ENCODE data around the gene SCAF1. TPM values are rescaled to one million over a fixed set of nuclear protein-coding genes. Genes with fewer than 3 reads are reported as not detected.

SCAF1 gene
- total and polyA plus RNA-seq, 2 of the 13 experiments (the other 11 are each of a cell fraction or from before 2014, with no cell fraction given), result 3.3 to 6.1 TPM

DNA sequence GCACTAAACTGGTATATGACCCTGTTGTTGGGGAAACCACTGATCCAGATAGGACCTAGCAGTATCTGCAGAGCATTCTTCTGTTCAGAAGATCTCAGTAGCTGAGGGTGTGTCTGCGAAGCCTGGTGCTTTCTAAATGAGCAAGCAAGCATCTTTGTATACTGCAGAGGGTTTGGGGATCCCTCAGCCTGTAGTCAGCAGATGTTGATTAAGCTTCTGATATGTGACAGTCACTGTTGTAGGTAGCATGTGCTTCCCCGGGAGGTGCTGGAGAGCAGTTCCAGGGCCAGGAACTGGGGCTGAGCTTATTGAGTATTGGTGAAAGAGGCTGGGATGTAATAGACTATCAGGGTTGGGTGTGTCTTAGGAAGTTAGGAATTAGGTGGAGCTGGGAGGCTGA is 1.5 kb downstream of the SCAF1 start:
- peaks cover 7 to 9% of the 10 kb centered on the region in 2 experiments; a peak in 3 of 5 replicates for H3K36me3 ChIP-seq (replicated peaks in 1 of 2; ENCODE audit: control insufficient read depth in 1 of 2, insufficient read depth in 2 of 2, low read length in 2 of 2)
- FAIRE-seq (peak; percentile 36), DNase-seq (ENCODE audit: low spot score) (no peak), ATAC-seq (no peak)
- peak overlapping the region in 2 of 3 experiments; percentile 20 to 85; a peak in 2 of 6 replicates for H3K4me3 ChIP-seq (replicated peaks in 1 of 3; ENCODE audit: insufficient read depth in 1 of 3, low read depth in 2 of 3, low read length in 3 of 3)
- H3K4me2 ChIP-seq (ENCODE audit: low read depth, low read length), result peak overlapping the region; percentile 82
- peak overlapping the region; percentile 86 for H3K27ac ChIP-seq (ENCODE audit: extremely low read length, insufficient read depth, low read length)
- BruUV-seq (replicated peaks), result no TSS peak
- intact Hi-C loops (cut with micrococcal nuclease; ENCODE audit: unreplicated experiment), result loop anchor here (5.0 kb wide), 1 partner anchor 34 kb away; the partner anchor contains the start of gene PRMT1
- H3K9me3 ChIP-seq (ENCODE audit: low read length), result no peaks in the 10 kb centered on the region
- no peak overlapping the region for H2AFZ ChIP-seq (ENCODE audit: low read length)
- H3K27me3 ChIP-seq (ENCODE audit: control insufficient read depth in 1 of 2, insufficient read depth in 2 of 2, low read length in 2 of 2), result no peaks in the 10 kb centered on the region; a peak in 1 of 5 replicates
- WGBS (ENCODE audit: low lambda C conversion rate), result 79% methylated on average over 2 of the region's 2 CpGs
- POLR2A ChIA-PET, result interaction anchor here (1.1 to 4.6 kb wide), 5 partner anchors 14 to 191 kb away, joined by 5 to 92 read pairs (median 6); partner anchors contain the start of genes ALDH16A1, BCL2L12, IRF3 and PRMT1
- in situ Hi-C loops (cut with HindIII; ENCODE audit: extremely low pct_ligation_motif_present, low pct_unique_long_range_greater_than_20kb), result no loop called here
- peak overlapping the region; percentile 99 for H3K9ac ChIP-seq (ENCODE audit: insufficient read depth, low read depth, low read length)
- CTCF ChIA-PET (ENCODE audit: low intra/inter-chr PET ratio, low total read pairs), result interaction anchor here (1.3 kb wide), 1 partner anchor 33 kb away, joined by 3 read pairs; no protein-coding TSS in a partner anchor
- H3K79me2 ChIP-seq (ENCODE audit: insufficient read depth, low read length), result peaks cover 31% of the 10 kb centered on the region
- TF ChIP-seq POLR2A (IDR thresholded peaks at IDR 0.05; ENCODE audit: insufficient read depth in 1 of 2, low read depth in 2 of 2, low read length in 2 of 2) (0 out of 4 replicates have a peak, but pooled peaks of 1 of the 2 experiments have one; percentile 7), GABPA (IDR thresholded peaks at IDR 0.05; ENCODE audit: low read depth, low read length) (no peak), GABPA (CRISPR knock-in tag; IDR thresholded peaks at IDR 0.05; ENCODE audit: low read depth) (no peak), THAP11 (CRISPR knock-in tag; IDR thresholded peaks at IDR 0.05) (peak; percentile 25; the same call in 1 of the 2 replicates)
- H3K4me1 ChIP-seq (ENCODE audit: insufficient read depth, low read length), result peaks cover 52% of the 10 kb centered on the region
- no peaks in the 10 kb centered on the region for H4K20me1 ChIP-seq (ENCODE audit: insufficient read depth, low read length)

DNA sequence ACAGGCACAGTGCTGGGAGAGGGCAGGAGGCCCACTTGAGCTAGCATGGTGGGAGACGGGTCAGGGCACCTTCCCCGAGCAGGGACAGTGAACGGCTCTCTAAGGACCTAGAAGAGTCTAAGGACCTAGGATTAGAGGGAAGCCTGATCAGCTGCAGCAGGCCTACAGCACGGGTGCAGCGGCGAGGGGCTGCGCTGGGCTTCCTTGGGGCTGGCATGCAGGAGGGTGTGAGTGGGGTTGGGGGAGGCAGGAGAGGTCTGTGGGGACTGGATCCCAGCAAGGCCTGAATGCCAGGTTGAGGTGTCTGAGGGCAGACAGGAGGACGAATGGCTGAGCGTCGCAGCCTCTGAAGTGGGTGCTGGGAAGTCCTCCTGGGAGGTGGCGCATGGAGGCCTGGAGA is 3.6 kb downstream of the SCAF1 start:
- DNase-seq (ENCODE audit: low spot score) (no peak), ATAC-seq (no peak), FAIRE-seq (no peak)
- Histone ChIP-seq H3K36me3 (replicated peaks in 1 of 2; ENCODE audit: control insufficient read depth in 1 of 2, insufficient read depth in 2 of 2, low read length in 2 of 2) (peaks cover 14 to 15% of the 10 kb centered on the region in 2 experiments; a peak in 3 of 5 replicates), H3K9ac (ENCODE audit: insufficient read depth, low read depth, low read length) (no peak overlapping the region), H3K4me3 (replicated peaks in 1 of 3; ENCODE audit: insufficient read depth in 1 of 3, low read depth in 2 of 3, low read length in 3 of 3) (no peak overlapping the region), H3K4me1 (ENCODE audit: insufficient read depth, low read length) (peaks cover 40% of the 10 kb centered on the region), H4K20me1 (ENCODE audit: insufficient read depth, low read length) (no peaks in the 10 kb centered on the region), H3K9me3 (ENCODE audit: low read length) (no peaks in the 10 kb centered on the region), H3K4me2 (ENCODE audit: low read depth, low read length) (no peak overlapping the region), H3K27me3 (ENCODE audit: control insufficient read depth in 1 of 2, insufficient read depth in 2 of 2, low read length in 2 of 2) (no peaks in the 10 kb centered on the region), H2AFZ (ENCODE audit: low read length) (no peak overlapping the region), H3K27ac (ENCODE audit: extremely low read length, insufficient read depth, low read length) (no peak overlapping the region), H3K79me2 (ENCODE audit: insufficient read depth, low read length) (peaks cover 31% of the 10 kb centered on the region)
- intact Hi-C loops (cut with micrococcal nuclease; ENCODE audit: unreplicated experiment) (no loop called here), in situ Hi-C loops (cut with HindIII; ENCODE audit: extremely low pct_ligation_motif_present, low pct_unique_long_range_greater_than_20kb) (no loop called here)
- CTCF ChIA-PET (ENCODE audit: low intra/inter-chr PET ratio, low total read pairs), result no interaction called here
- WGBS (ENCODE audit: low lambda C conversion rate), result 97% methylated on average over 10 of the region's 11 CpGs
- BruUV-seq (replicated peaks), result no TSS peak
- POLR2A ChIA-PET, result interaction anchor here (1.4 to 5.8 kb wide), 2 partner anchors 18 to 31 kb away, joined by 4 to 24 read pairs; partner anchors contain the start of gene PRMT1
- TF ChIP-seq, protein P1, sequence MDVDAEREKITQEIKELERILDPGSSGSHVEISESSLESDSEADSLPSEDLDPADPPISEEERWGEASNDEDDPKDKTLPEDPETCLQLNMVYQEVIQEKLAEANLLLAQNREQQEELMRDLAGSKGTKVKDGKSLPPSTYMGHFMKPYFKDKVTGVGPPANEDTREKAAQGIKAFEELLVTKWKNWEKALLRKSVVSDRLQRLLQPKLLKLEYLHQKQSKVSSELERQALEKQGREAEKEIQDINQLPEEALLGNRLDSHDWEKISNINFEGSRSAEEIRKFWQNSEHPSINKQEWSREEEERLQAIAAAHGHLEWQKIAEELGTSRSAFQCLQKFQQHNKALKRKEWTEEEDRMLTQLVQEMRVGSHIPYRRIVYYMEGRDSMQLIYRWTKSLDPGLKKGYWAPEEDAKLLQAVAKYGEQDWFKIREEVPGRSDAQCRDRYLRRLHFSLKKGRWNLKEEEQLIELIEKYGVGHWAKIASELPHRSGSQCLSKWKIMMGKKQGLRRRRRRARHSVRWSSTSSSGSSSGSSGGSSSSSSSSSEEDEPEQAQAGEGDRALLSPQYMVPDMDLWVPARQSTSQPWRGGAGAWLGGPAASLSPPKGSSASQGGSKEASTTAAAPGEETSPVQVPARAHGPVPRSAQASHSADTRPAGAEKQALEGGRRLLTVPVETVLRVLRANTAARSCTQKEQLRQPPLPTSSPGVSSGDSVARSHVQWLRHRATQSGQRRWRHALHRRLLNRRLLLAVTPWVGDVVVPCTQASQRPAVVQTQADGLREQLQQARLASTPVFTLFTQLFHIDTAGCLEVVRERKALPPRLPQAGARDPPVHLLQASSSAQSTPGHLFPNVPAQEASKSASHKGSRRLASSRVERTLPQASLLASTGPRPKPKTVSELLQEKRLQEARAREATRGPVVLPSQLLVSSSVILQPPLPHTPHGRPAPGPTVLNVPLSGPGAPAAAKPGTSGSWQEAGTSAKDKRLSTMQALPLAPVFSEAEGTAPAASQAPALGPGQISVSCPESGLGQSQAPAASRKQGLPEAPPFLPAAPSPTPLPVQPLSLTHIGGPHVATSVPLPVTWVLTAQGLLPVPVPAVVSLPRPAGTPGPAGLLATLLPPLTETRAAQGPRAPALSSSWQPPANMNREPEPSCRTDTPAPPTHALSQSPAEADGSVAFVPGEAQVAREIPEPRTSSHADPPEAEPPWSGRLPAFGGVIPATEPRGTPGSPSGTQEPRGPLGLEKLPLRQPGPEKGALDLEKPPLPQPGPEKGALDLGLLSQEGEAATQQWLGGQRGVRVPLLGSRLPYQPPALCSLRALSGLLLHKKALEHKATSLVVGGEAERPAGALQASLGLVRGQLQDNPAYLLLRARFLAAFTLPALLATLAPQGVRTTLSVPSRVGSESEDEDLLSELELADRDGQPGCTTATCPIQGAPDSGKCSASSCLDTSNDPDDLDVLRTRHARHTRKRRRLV (CRISPR knock-in tag; IDR thresholded peaks at IDR 0.05), result no peak
- TF ChIP-seq AHR (CRISPR knock-in tag; IDR thresholded peaks at IDR 0.05) (no peak), AGO2 (optimal IDR thresholded peaks at IDR 0.05; ENCODE audit: low read depth, low read length) (peak; percentile 50), MXD1 (CRISPR knock-in tag; IDR thresholded peaks at IDR 0.05) (no peak), LCORL (IDR thresholded peaks at IDR 0.05) (no peak), LCORL (CRISPR knock-in tag; IDR thresholded peaks at IDR 0.05) (no peak), KAT2B (IDR thresholded peaks at IDR 0.05; ENCODE audit: borderline replicate concordance, low read depth, low read length) (no peak)
- TF ChIP-seq, protein P2, sequence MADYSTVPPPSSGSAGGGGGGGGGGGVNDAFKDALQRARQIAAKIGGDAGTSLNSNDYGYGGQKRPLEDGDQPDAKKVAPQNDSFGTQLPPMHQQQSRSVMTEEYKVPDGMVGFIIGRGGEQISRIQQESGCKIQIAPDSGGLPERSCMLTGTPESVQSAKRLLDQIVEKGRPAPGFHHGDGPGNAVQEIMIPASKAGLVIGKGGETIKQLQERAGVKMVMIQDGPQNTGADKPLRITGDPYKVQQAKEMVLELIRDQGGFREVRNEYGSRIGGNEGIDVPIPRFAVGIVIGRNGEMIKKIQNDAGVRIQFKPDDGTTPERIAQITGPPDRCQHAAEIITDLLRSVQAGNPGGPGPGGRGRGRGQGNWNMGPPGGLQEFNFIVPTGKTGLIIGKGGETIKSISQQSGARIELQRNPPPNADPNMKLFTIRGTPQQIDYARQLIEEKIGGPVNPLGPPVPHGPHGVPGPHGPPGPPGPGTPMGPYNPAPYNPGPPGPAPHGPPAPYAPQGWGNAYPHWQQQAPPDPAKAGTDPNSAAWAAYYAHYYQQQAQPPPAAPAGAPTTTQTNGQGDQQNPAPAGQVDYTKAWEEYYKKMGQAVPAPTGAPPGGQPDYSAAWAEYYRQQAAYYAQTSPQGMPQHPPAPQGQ (CRISPR knock-in tag; IDR thresholded peaks at IDR 0.05; ENCODE audit: borderline replicate concordance), result no peak

Data from HepG2 (cell line).